PC-3 (cell line): ENCODE measurements around the gene YIF1B. TPM values are rescaled to one million over a fixed set of nuclear protein-coding genes. Genes with fewer than 3 reads are reported as not detected.

Experiments
- ATAC-seq: fragments of 200-7000 bp; cut with Tn5 transposase; 2 replicates; pipeline ENCODE4 v1.9.1; 2020; ENCODE audit warnings: mild to moderate bottlenecking, moderate library complexity
- BruUV-seq: library from RNA; stranded (reverse); fragments of 400-500 nt; replicated peaks from 2 replicates; lab custom pipeline; 2021; lab: Mats Ljungman, UMichigan
- CTCF ChIA-PET: fragments of 300-600 bp; sonication (Branson Sonifier 250); formaldehyde crosslinking; loops from one replicate; lab custom pipeline; 2022; ENCODE audit warnings: antibody characterized with exemption; lab: Charles Lee
- POLR2A ChIA-PET: fragments of 300-600 bp; sonication (Branson Sonifier 250); formaldehyde crosslinking; loops from one replicate; lab custom pipeline; 2022; ENCODE audit warnings: antibody characterized with exemption; ENCODE audit not compliant: unreplicated experiment; lab: Charles Lee
- DNase-seq: peaks from one replicate; pipeline ENCODE4 v3.0.0-alpha.2; 2015
- H2AFZ ChIP-seq: fragments of 300-600 bp; sonication (generic); 2 replicates; pipeline ENCODE4 v1.6.0; 2016; ENCODE audit warnings: antibody characterized with exemption, low read length
- H3F3A ChIP-seq: fragments of 300-600 bp; sonication (generic); one replicate; pipeline ENCODE4 v1.6.0; 2017; ENCODE audit warnings: antibody characterized with exemption, low read length, control low read depth, mild to moderate bottlenecking; ENCODE audit not compliant: unreplicated experiment
- H3K27ac ChIP-seq: fragments of 300-600 bp; sonication (generic); 2 replicates; pipeline ENCODE4 v1.5.1; 2016; ENCODE audit warnings: mild to moderate bottlenecking, low read length
- H3K27me3 ChIP-seq: fragments of 300-600 bp; sonication (generic); 2 replicates; pipeline ENCODE4 v1.6.1; 2016; ENCODE audit warnings: low read length, mixed read lengths
- H3K36me3 ChIP-seq: fragments of 300-600 bp; sonication (generic); 2 replicates; pipeline ENCODE4 v1.6.1; 2016; ENCODE audit warnings: low read depth, mixed run types, low read length, mixed read lengths
- H3K4me1 ChIP-seq: fragments of 300-600 bp; sonication (generic); 2 replicates; pipeline ENCODE4 v1.5.1; 2016; ENCODE audit warnings: low read length; ENCODE audit not compliant: insufficient read depth
- H3K4me2 ChIP-seq: fragments of 300-600 bp; sonication (generic); 2 replicates; pipeline ENCODE4 v1.6.0; 2016; ENCODE audit warnings: low read length
- H3K4me3 ChIP-seq: fragments of 300-600 bp; sonication (generic); 2 replicates; pipeline ENCODE4 v1.5.1; 2016; ENCODE audit warnings: mild to moderate bottlenecking, low read length, mixed read lengths
- H3K79me2 ChIP-seq: fragments of 300-600 bp; sonication (generic); 2 replicates; pipeline ENCODE4 v1.6.1; 2017; ENCODE audit warnings: low read length, mixed read lengths
- H3K9ac ChIP-seq: fragments of 300-600 bp; sonication (generic); 2 replicates; pipeline ENCODE4 v1.6.0; 2016; ENCODE audit warnings: mild to moderate bottlenecking, low read length
- H3K9me2 ChIP-seq: fragments of 300-600 bp; sonication (generic); replicated peaks from 2 replicates; pipeline ENCODE4 v1.6.1; 2016; ENCODE audit warnings: mixed run types, low read length, mixed read lengths
- H3K9me3 ChIP-seq: fragments of 300-600 bp; sonication (generic); 2 replicates; pipeline ENCODE4 v1.6.1; 2016; ENCODE audit warnings: low read length, mixed read lengths
- H4K20me1 ChIP-seq: fragments of 300-600 bp; sonication (generic); 2 replicates; pipeline ENCODE4 v1.6.1; 2016; ENCODE audit warnings: low read length, mixed read lengths
- CTCF ChIP-seq: fragments of 300-600 bp; sonication (generic); conservative IDR thresholded peaks from 2 replicates; pipeline ENCODE4 v1.5.1; 2017; ENCODE audit warnings: antibody characterized with exemption, low read depth, mild to moderate bottlenecking, low read length
- EZH2 ChIP-seq: fragments of 300-600 bp; sonication (generic); IDR thresholded peaks from one replicate; pipeline ENCODE4 v1.6.1; 2017; ENCODE audit warnings: antibody characterized with exemption, mild to moderate bottlenecking, low read length; ENCODE audit not compliant: unreplicated experiment
- EZH2phosphoT487 ChIP-seq: fragments of 300-600 bp; sonication (generic); IDR thresholded peaks from 2 replicates; pipeline ENCODE4 v1.6.1; 2018; ENCODE audit warnings: mild to moderate bottlenecking, antibody characterized with exemption, low read length, borderline replicate concordance
- intact Hi-C: fragments of 100-400 bp; cut with micrococcal nuclease; formaldehyde crosslinking; loops from 2 replicates; pipeline ENCODE4 v1.9.0; 2023
- total RNA-seq: library from RNA; depleted of rRNA; stranded (reverse); fragments of >200 nt; gene quantifications from 2 replicates; pipeline ENCODE4 v1.2.3, GENCODE V29; 2014

Gene YIF1B
- total RNA-seq, 1 experiment from 2014 or later = 72.3 TPM

DNA sequence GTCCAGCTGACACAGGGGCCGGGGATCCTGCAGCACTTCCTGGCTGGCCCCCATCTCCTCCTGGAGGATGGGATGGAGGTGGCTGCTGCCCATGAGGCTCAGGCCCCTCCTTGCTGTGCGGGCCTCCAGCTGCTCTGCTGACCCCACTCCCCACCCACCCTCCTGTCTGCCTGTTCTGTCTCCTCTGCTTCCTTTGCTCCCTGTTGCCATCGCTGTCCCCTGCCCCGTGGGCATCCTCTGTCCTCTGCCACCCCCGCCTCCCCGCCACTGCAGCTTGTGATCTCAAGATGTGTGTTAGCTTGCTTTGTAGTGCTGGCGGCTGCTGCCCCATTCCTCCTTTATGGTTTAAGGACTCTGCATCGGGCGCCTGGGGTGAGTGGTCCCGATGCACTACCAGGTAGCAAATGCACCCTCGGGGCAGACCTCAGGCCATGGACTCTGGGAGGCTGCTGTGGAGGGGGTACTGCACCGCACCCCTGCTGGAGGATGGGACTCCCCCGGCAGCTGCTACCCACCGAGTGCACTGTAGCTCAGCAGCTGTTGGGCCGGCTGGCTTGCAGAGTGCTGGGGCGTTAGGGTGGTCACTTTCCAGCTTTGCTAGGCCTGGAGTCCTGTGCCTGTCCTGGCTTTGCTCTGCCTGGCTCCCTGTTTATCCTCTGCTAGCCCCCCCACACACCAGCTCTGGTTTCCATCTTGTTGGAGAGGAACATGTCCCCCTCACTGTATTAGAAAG, 27.5 kb downstream of the YIF1B start:
- H4K20me1 ChIP-seq = no peaks in the 10 kb centered on the region
- H3K9me3 ChIP-seq = no peaks in the 10 kb centered on the region
- ChIA-PET POLR2A (no interaction called here), CTCF (no interaction called here)
- H3K9ac ChIP-seq = no peak overlapping the region
- H3K27ac ChIP-seq = 0 out of 2 replicates have a peak overlapping the region, but pooled peaks have one; percentile 7
- H3K9me2 ChIP-seq = no peaks in the 10 kb centered on the region
- BruUV-seq = no TSS peak
- H3K4me2 ChIP-seq = no peak overlapping the region
- peaks cover 60% of the 10 kb centered on the region for H3K79me2 ChIP-seq
- no peaks in the 10 kb centered on the region for H3K27me3 ChIP-seq
- DNase-seq (no peak), ATAC-seq (no peak)
- H3K4me3 ChIP-seq = no peak overlapping the region
- no peak for TF ChIP-seq CTCF
- TF ChIP-seq EZH2 = no peak
- TF ChIP-seq EZH2phosphoT487 = no peak
- peaks cover 11% of the 10 kb centered on the region for H3F3A ChIP-seq
- peaks cover 46% of the 10 kb centered on the region for H3K4me1 ChIP-seq
- intact Hi-C loops = no loop called here
- peaks cover 31% of the 10 kb centered on the region for H3K36me3 ChIP-seq
- H2AFZ ChIP-seq = no peak overlapping the region

DNA sequence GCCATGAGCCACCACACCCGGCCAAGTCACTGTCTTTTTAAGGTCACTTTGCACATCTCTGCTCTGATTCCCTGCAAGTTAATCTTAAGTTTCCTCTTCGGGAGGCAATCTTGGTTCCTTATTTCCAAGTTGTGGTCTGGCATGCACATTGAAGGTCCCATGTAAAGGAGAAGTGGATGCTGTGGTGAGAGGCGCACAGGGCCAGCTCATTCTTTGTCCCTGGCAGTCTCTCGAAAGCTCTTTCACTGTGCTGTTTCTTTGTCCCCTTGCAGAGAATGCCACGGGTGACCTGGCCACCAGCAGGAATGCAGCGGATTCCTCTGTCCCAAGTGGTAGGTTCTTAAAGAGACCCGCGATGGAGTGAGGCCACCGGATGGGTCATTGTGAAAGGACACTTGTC, 28.1 kb downstream of the YIF1B start:
- ChIA-PET POLR2A (no interaction called here), CTCF (no interaction called here)
- BruUV-seq = no TSS peak
- Histone ChIP-seq H3K4me3 (no peak overlapping the region), H4K20me1 (no peaks in the 10 kb centered on the region), H3K36me3 (peaks cover 31% of the 10 kb centered on the region), H2AFZ (no peak overlapping the region), H3K4me2 (no peak overlapping the region), H3K27me3 (no peaks in the 10 kb centered on the region), H3K9me3 (no peaks in the 10 kb centered on the region), H3K27ac (no peak overlapping the region), H3K4me1 (peaks cover 46% of the 10 kb centered on the region), H3K79me2 (peaks cover 67% of the 10 kb centered on the region), H3F3A (peaks cover 11% of the 10 kb centered on the region), H3K9ac (no peak overlapping the region), H3K9me2 (no peaks in the 10 kb centered on the region)
- ATAC-seq (no peak), DNase-seq (no peak)
- no peak for TF ChIP-seq EZH2phosphoT487
- no peak for TF ChIP-seq EZH2
- no peak for TF ChIP-seq CTCF
- intact Hi-C loops = no loop called here

- peak overlapping the region; percentile 88 for H3K27ac ChIP-seq
- POLR2A ChIA-PET = interaction anchor here (0.6 kb wide), 2 partner anchors 15 to 18 kb away, joined by 3 to 6 read pairs; no protein-coding TSS in a partner anchor
Measured at GRCh38 chr19:38285567-38285966, 30.2 kb downstream of the YIF1B start.

More at GRCh38 chr19:38285567-38285966, 30.2 kb downstream of the YIF1B start:
- CTCF ChIA-PET = no interaction called here
- Histone ChIP-seq H3K9ac (peak overlapping the region; percentile 51), H3K9me3 (no peaks in the 10 kb centered on the region), H3K79me2 (peaks cover 74% of the 10 kb centered on the region), H3K4me2 (peak overlapping the region; percentile 69), H3F3A (peaks cover 11% of the 10 kb centered on the region), H3K4me1 (peaks cover 31% of the 10 kb centered on the region), H3K36me3 (peaks cover 21% of the 10 kb centered on the region), H3K27me3 (no peaks in the 10 kb centered on the region), H3K9me2 (no peaks in the 10 kb centered on the region), H3K4me3 (no peak overlapping the region; the same call in 1 of the 2 replicates), H4K20me1 (no peaks in the 10 kb centered on the region), H2AFZ (no peak overlapping the region)
- BruUV-seq = no TSS peak
- peak; percentile 46 for ATAC-seq
- DNase-seq = peak; percentile 65
- TF ChIP-seq CTCF = no peak
- no peak for TF ChIP-seq EZH2phosphoT487
- TF ChIP-seq EZH2 = no peak
- intact Hi-C loops = no loop called here
